Naive thymus-derived CD8-positive, alpha-beta T cell (primary cell): ENCODE data around the gene ADAP1. TPM values are rescaled to one million over a fixed set of nuclear protein-coding genes. Genes with fewer than 3 reads are reported as not detected.
"Not testable (repeated sequence)": the region's sequence is repeated elsewhere in the genome, so short reads cannot be mapped to it uniquely, and the experiment has no call there.

ENCODE experiments used
- ATAC-seq, 2 donors: fragments of 150-1000 bp; cut with Tn5 transposase in 1 of 2; sonication (Bioruptor Pico), chemical (Tn5 transposase) in 1 of 2; 1 replicate in 1 of 2; 2 replicates in 1 of 2; pipeline ENCODE4 v1.10.0; 2021; ENCODE audit warnings: mild to moderate bottlenecking in 2 of 2, moderate library complexity in 2 of 2
- POLR2A ChIA-PET: fragments of 350-600 bp; sonication (Branson Sonifier 250); formaldehyde crosslinking; loops from one replicate; lab custom pipeline; 2021; ENCODE audit warnings: antibody characterized with exemption; lab: Charles Lee
- DNase-seq, 10 donors: peaks; one replicate each; pipeline versions ENCODE4 v3.0.0 to v3.0.0-alpha.2; 2020 to 2022
- H3K27ac Mint-ChIP-seq, 10 donors: one replicate each; pipeline ENCODE4 v1.8.0; 2020 to 2022; ENCODE audit warnings: mild to moderate bottlenecking in 10 of 10, mixed read lengths in 10 of 10, moderate library complexity in 4 of 10, inconsistent platforms in 1 of 10
- H3K27me3 Mint-ChIP-seq, 5 donors: one replicate each; pipeline ENCODE4 v1.8.0; 2021 to 2022; ENCODE audit warnings: mixed read lengths in 5 of 5
- H3K36me3 Mint-ChIP-seq, 3 donors: one replicate each; pipeline ENCODE4 v1.8.0; 2020 to 2022; ENCODE audit warnings: mixed read lengths in 3 of 3, mild to moderate bottlenecking in 2 of 3, inconsistent platforms in 1 of 3
- H3K4me1 Mint-ChIP-seq, 4 donors: one replicate each; pipeline ENCODE4 v1.8.0; 2021 to 2022; ENCODE audit warnings: mixed read lengths in 4 of 4
- H3K4me3 Mint-ChIP-seq, 10 donors: one replicate each; pipeline ENCODE4 v1.8.0; 2020 to 2022; ENCODE audit warnings: mild to moderate bottlenecking in 10 of 10, mixed read lengths in 10 of 10, moderate library complexity in 6 of 10, inconsistent platforms in 1 of 10
- H3K9me3 Mint-ChIP-seq, 9 donors: one replicate each; pipeline ENCODE4 v1.8.0; 2020 to 2022; ENCODE audit warnings: mixed read lengths in 9 of 9, mild to moderate bottlenecking in 3 of 9, inconsistent platforms in 1 of 9, moderate library complexity in 1 of 9
- polyA plus RNA-seq, 3 donors: library from polyadenylated mRNA; unstranded; fragments of 300-500 nt; fragmentation: Illumina TruSeq; gene quantifications; one replicate each; pipeline ENCODE4 v1.2.3, GENCODE V29; 2021
- total RNA-seq, 8 experiments: library from RNA in 2 of 8; stranded (reverse) in 2 of 8; gene quantifications; one replicate each; pipeline ENCODE4 v1.2.3 and lab custom pipeline; 2021 to 2026

The ADAP1 gene
- total and polyA plus RNA-seq, 5 experiments from 2014 or later = 7.6 to 18.4 (median 12.4) TPM

DNA sequence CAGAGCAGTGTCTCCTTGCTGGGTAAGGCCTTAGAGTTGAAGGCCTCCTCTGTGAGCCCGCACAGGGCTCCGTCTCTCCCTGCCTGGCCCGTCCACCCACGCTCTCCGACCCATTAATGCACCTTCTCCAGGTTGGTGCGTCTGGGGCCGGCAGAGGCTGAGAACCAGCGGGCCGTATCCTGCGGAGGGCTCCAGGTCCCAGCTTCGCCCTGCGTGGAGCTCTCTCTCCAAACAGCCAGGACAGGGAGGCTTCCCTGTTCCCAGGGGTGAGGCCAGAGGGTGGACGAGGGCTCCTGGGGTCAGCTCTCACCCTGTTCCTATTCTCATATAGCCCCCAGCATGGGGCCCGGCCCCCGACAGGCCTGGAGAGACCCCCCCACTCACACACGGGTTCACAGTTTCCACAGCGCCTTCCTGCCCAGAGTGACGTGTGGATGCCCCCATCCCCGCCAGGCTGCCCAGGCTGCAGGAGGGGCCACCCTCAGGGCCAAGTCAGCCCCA is 43.5 kb downstream of the ADAP1 start:
- ATAC-seq = no peak
- Mint-ChIP-seq H3K4me3 (no peak overlapping the region), H3K36me3 (no peaks in the 10 kb centered on the region), H3K27ac (no peak overlapping the region), H3K27me3 (no peaks in the 10 kb centered on the region), H3K4me1 (peaks cover 2 to 15% (median 11%) of the 10 kb centered on the region in 4 donors), H3K9me3 (no peaks in the 10 kb centered on the region)
- POLR2A ChIA-PET = interaction anchor here (0.9 to 2.5 kb wide), 6 partner anchors 10 to 66 kb away, joined by 3 to 13 read pairs (median 6); no protein-coding TSS in a partner anchor
- no peak for DNase-seq

DNA sequence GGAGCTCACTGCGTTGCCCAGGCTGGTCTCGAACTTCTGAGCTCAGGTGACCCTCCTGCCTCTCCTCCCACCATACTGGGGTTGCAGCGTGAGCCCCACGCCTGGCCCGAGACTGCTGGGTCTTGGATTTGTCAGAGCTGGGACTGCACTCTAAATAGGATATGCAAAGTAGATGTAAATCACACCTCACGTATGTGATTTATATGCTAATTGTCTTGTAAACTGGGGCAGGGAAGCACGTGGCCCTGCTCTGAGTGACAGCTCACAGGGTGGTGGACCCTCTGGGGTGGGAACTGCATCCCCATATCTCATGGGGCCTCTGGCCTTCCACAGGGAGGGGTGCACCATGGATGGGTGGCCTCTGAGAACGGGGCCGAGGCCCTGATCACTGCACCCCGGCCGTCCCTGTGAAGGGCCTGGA is 44.0 kb downstream of the ADAP1 start:
- no peaks in the 10 kb centered on the region for H3K9me3 Mint-ChIP-seq
- peak overlapping the region; percentile 54 to 84 (median 70) for H3K4me3 Mint-ChIP-seq
- ATAC-seq (peak in 1 of 2 donors; percentile 26), DNase-seq (no peak)
- no peaks in the 10 kb centered on the region for H3K27me3 Mint-ChIP-seq
- POLR2A ChIA-PET = interaction anchor here (0.9 to 2.5 kb wide), 7 partner anchors 11 to 65 kb away, joined by 3 to 13 read pairs (median 5); partner anchors contain the start of gene COX19
- no peaks in the 10 kb centered on the region for H3K36me3 Mint-ChIP-seq
- peaks cover 2 to 15% (median 9%) of the 10 kb centered on the region in 4 donors for H3K4me1 Mint-ChIP-seq
- H3K27ac Mint-ChIP-seq = peak overlapping the region in 5 of 10 donors; percentile 6 to 80 (median 40)

DNA sequence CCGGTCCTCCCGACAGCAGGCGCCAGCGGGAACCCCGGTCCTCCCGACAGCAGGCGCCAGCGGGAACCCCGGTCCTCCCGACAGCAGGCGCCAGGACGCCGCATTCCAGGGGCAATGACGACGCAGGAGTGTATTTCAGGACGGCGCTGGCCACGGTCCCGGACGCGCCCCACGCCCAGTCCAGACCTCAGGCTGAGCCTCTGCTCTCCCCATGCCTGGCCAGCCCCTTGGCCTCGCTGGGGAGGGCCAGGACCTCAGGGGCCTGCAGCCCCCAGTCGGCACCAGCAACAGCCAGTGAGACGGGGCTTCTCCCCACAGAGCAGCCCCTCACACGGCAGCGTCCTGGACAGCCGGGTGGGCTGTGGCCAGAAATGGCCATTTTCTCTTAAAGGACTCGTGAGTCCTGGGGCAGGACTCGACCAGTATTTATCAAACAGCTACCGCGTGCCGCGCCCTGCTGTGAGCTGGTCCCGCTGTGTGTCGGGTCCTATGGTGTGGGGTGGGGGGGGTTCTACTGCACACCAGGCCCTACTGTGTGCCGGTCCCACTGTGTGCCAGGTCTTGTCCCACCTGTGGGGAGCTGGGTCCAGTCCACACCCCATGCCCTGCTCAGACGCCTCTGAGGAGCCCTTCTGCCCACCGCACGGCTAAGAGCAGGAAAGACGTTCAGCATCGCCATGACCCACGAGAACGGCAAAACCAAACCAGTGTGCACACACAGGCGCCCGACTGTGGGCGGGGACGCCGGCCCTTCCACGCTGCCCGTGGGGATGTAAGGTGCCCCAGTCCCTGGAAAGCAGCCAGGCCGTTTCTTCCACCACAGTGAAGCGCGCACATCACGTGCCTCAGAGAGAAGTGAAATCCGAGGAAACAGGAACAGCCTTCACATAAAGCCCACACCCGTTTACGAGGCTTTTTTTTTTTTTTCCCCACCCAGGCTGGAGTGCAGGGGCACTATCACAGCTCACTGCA is 44.8 kb downstream of the ADAP1 start:
- POLR2A ChIA-PET = interaction anchor here (0.6 to 2.5 kb wide), 13 partner anchors 9 to 223 kb away, joined by 3 to 13 read pairs (median 5); partner anchors contain the start of gene COX19
- H3K36me3 Mint-ChIP-seq = no peaks in the 10 kb centered on the region
- peak overlapping the region; percentile 54 to 84 (median 72) for H3K4me3 Mint-ChIP-seq
- H3K27me3 Mint-ChIP-seq = no peaks in the 10 kb centered on the region
- DNase-seq = peak in 5 of 10 donors; percentile 32 to 46 (median 35)
- H3K4me1 Mint-ChIP-seq = peaks cover 2 to 15% (median 9%) of the 10 kb centered on the region in 4 donors
- H3K27ac Mint-ChIP-seq = peak overlapping the region in 9 of 10 donors; percentile 40 to 80 (median 59)
- ATAC-seq = peak; percentile 47 to 50
- no peaks in the 10 kb centered on the region for H3K9me3 Mint-ChIP-seq

DNA sequence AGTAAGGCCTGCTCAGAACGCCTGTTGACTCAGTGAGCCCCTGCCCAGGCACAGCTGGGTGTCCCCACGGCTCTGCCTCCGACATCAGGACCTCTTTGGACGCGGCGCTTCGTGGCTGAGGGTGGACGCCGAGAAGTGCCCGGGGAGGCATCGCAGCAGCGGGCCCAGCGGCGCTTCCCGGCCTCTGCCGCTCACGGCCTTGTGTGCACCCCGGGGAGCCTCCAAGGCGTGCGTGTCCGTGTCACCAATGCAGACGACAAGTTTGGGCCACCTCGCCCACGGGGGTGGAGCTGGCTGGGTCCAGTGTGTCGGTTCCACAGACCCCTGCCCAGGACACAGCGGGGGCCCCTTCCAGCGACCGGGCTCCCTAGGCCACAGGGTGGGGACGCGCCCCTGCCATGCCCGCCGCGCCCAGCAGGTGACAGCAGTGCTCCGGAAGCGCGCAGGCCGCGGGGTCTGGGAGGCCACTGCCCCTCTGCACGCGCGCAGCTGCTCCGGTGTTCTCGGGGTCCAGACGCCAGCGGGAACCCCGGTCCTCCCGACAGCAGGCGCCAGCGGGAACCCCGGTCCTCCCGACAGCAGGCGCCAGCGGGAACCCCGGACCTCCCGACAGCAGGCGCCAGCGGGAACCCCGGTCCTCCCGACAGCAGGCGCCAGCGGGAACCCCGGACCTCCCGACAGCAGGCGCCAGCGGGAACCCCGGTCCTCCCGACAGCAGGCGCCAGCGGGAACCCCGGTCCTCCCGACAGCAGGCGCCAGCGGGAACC is 45.7 kb downstream of the ADAP1 start:
- peak; percentile 65 to 77 for ATAC-seq
- H3K36me3 Mint-ChIP-seq, H3K27me3 Mint-ChIP-seq, H3K9me3 Mint-ChIP-seq: not testable (repeated sequence)
- H3K4me1 Mint-ChIP-seq = peaks cover 2 to 15% (median 9%) of the 10 kb centered on the region in 4 donors
- peak overlapping the region in 1 of 10 donors; percentile 24 for H3K27ac Mint-ChIP-seq
- H3K4me3 Mint-ChIP-seq = peak overlapping the region in 5 of 10 donors; percentile 22 to 50 (median 28)
- POLR2A ChIA-PET = interaction anchor here (0.6 to 2.5 kb wide), 12 partner anchors 10 to 224 kb away, joined by 3 to 13 read pairs (median 4); partner anchors contain the start of gene COX19
- peak; percentile 25 to 74 (median 64) for DNase-seq

DNA sequence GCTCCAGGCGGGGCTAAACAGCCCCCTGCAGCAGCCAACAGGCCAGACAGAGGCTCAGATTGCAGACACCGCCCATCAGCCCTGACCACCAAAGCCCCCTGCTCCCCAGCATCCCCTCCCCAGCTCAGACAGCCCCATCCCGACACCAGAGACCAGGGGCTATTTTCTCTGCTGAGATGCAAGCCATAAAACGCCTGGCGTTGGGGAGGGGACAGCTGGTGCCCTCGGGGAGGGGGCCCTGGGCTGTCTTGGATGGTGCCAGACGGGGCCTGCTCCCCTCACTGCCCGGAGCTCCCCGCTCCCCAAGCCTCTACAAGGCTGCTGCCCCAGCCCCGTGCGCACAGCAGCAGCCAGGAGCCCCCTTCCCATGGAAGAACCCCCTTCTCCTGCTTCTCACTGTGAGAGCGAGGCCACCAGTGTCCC is 46.3 kb downstream of the ADAP1 start:
- Mint-ChIP-seq H3K36me3 (peaks cover 0 to 2% (median 0%) of the 10 kb centered on the region in 3 donors), H3K9me3 (no peaks in the 10 kb centered on the region), H3K4me1 (peaks cover 2 to 15% (median 9%) of the 10 kb centered on the region in 4 donors), H3K27ac (no peak overlapping the region), H3K27me3 (no peaks in the 10 kb centered on the region), H3K4me3 (peak overlapping the region in 5 of 10 donors; percentile 22 to 50 (median 28))
- ATAC-seq (peak; percentile 13 to 24), DNase-seq (peak in 1 of 10 donors; percentile 58)
- POLR2A ChIA-PET = interaction anchor here (0.6 to 1.0 kb wide), 3 partner anchors 42 to 67 kb away, joined by 3 read pairs; partner anchors contain the start of gene COX19

DNA sequence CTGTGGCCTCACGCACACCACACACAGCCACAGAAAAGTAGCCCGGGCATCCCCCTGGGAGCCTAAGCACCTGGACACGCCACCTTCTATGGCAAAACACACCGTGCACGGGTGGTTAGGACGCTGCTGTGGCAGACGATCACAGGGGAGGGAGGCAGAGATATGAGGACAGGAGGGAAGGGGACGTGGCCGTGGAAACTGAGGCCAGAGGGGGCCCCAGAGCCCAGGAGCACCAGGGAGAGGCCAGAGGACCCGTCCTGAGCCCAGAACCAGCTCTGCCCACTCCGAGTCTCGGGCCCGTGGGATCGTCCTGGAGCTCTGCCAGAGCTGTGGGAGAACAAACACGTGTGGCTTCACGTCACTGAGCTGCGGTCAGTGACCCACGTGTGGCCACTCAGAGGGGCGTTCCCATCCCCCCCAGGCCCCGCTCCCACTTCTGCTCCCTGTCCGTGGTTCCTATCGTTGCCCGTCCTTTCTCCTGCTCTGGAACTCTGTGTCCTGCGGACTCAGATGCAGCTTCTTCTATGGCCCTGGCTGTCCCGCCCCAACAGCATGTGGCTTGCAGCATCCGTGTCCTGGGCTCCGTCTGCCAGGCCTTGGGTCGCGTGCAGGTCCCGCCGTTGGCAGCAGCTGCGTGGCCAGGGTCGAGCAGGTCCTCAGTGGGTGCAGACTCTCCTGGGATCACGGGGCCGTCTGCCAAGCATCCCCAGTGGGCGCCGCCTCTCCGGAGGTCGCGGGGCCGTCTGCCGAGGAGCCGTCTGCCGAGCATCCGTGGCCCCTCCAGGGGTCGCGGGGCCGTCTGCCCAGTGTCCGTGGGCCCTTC is 47.1 kb downstream of the ADAP1 start:
- peaks cover 2 to 13% (median 9%) of the 10 kb centered on the region in 4 donors for H3K4me1 Mint-ChIP-seq
- ATAC-seq (peak in 1 of 2 donors; percentile 23), DNase-seq (peak in 4 of 10 donors; percentile 15 to 85 (median 59))
- H3K4me3 Mint-ChIP-seq = no peak overlapping the region
- POLR2A ChIA-PET = no interaction called here
- H3K27me3 Mint-ChIP-seq = no peaks in the 10 kb centered on the region
- H3K9me3 Mint-ChIP-seq = no peaks in the 10 kb centered on the region
- peak overlapping the region in 2 of 10 donors; percentile 18 to 20 for H3K27ac Mint-ChIP-seq
- peaks cover 4 to 6% (median 4%) of the 10 kb centered on the region in 3 donors for H3K36me3 Mint-ChIP-seq

DNA sequence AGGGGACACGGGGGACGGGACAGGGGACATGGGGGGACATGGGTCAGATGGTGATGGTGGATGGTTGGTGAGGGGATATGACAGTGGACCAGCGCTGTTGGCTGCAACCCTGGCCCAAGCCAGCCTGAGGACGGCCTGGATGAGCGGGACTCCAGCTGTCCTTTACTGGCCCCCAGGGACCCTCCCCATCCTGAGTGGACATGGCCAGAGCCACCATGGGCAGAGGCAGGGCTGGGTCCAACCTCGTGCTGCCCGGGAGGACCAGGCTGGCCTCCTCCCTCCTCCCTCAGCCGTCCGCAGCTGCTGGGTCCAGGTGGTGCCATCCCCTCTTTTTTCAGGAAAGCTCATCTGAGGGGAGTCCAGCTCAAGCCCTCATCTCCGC is 47.7 kb downstream of the ADAP1 start:
- Mint-ChIP-seq H3K4me3 (no peak overlapping the region), H3K4me1 (peaks cover 2 to 13% (median 9%) of the 10 kb centered on the region in 4 donors), H3K9me3 (no peaks in the 10 kb centered on the region), H3K27me3 (no peaks in the 10 kb centered on the region), H3K36me3 (peaks cover 4 to 6% (median 4%) of the 10 kb centered on the region in 3 donors), H3K27ac (no peak overlapping the region)
- DNase-seq (no peak), ATAC-seq (no peak)
- POLR2A ChIA-PET = no interaction called here

DNA sequence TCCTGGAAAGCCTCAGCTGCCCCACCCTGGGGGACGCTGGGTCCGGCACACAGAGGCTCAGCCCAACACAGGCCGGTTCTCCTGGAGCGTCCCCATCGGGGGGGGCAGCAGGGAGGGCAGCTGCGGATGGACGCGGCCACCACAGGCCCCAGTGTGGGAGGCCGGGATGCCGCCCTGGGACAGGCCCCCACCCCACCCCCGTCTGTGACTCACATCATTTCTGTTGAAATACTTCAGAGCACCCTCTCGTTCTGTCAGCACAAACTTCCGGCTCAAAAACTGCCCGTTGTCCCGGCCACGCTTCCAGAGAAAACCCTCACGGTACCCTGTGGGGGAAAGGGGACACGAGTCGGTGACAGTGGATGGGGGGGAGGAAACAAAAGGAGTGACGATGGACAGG is 49.6 kb downstream of the ADAP1 start:
- no peak for ATAC-seq
- Mint-ChIP-seq H3K4me3 (no peak overlapping the region), H3K27me3 (no peaks in the 10 kb centered on the region), H3K27ac (peak overlapping the region in 1 of 10 donors; percentile 18), H3K9me3 (no peaks in the 10 kb centered on the region), H3K4me1 (peaks cover under 1 to 3% (median 3%) of the 10 kb centered on the region in 4 donors), H3K36me3 (peaks cover 4 to 6% (median 4%) of the 10 kb centered on the region in 3 donors)
- POLR2A ChIA-PET = no interaction called here
- DNase-seq = no peak

DNA sequence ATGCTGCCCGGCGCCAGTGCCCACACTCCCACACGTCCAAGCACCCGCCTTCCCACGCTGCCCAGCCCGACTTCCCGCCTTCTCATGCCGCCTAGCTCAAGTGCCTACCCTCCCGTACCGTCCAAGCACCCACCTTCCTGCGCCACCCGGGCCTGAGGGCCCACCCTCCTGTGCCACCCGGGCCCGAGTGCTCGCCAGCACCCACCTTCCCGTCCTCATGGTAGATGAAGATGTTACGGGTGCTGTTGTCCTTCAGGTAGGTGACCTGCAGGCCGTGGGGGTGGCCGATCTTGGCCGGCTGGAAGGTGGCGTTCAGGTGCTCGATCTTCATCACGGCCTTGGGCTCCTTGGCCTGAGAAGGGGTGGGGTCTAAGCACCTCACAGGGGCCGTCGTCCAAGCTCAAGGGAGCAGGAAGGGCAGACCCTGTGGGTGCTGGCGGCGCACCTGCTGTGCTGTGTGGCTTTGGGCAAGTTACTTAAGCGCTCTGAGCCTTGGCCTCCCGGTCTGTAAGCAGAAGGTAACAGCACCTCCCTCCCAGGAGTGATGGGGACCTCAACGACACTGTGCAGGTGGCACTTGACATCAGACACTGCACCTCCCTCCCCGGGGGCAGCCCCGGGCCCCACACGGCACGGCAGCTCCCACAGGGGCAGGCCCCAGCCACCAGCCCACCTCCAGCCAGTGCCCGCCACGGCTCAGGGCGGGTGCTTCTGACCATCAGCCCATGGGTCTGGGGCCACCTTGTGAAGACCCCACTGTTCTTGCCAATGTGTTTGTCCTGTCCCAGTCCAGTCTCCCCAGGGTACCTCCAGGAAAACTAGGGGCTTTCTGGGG is 50.3 kb downstream of the ADAP1 start:
- POLR2A ChIA-PET = no interaction called here
- H3K4me1 Mint-ChIP-seq = no peaks in the 10 kb centered on the region
- H3K4me3 Mint-ChIP-seq = no peak overlapping the region
- H3K36me3 Mint-ChIP-seq = peaks cover 4 to 9% (median 4%) of the 10 kb centered on the region in 3 donors
- H3K27me3 Mint-ChIP-seq = no peaks in the 10 kb centered on the region
- no peak for DNase-seq
- peak overlapping the region in 1 of 10 donors; percentile 24 for H3K27ac Mint-ChIP-seq
- ATAC-seq = no peak
- no peaks in the 10 kb centered on the region for H3K9me3 Mint-ChIP-seq

DNA sequence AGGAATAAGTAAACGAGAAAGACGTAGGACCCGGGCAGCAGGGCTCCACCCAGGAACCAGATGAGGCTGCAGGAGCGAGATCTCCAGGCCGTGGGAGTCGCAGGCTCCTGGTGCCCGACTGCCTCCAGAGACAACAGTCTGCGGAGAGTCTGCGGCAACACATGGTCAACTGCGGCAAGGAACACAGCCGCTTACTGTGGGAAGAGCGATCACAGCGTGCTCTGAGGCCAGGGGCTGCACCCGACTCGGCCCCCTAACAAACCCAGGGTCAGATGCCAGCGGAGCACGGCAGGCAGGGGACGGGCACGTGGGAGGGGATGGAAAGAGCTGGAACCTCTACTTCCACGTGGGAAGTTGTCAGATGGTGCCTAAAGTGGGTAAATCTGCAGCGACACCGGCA is 51.5 kb downstream of the ADAP1 start:
- Mint-ChIP-seq H3K4me1 (no peaks in the 10 kb centered on the region), H3K36me3 (peaks cover 4 to 13% (median 4%) of the 10 kb centered on the region in 3 donors), H3K4me3 (no peak overlapping the region), H3K27ac (peak overlapping the region in 1 of 10 donors; percentile 10), H3K9me3 (no peaks in the 10 kb centered on the region), H3K27me3 (no peaks in the 10 kb centered on the region)
- POLR2A ChIA-PET = no interaction called here
- ATAC-seq (no peak), DNase-seq (no peak)
